OCI-LY3 (cell line): ENCODE data around the gene FCHSD1.

ENCODE experiments used
- EZH2phosphoT487 ChIP-seq: fragments of 200-600 bp; shearing (Covaris generic); IDR thresholded peaks from 2 replicates; pipeline ENCODE4 v1.6.1; 2018; ENCODE audit warnings: antibody characterized with exemption, mixed run types, low read depth
- TF ChIP-seq, protein P1 (sequence below): fragments of 200-600, 300-600 bp; sonication (generic); IDR thresholded peaks from 2 replicates; pipeline ENCODE4 v1.5.1; 2014; ENCODE audit warnings: antibody characterized with exemption, low read length, low read depth

DNA sequence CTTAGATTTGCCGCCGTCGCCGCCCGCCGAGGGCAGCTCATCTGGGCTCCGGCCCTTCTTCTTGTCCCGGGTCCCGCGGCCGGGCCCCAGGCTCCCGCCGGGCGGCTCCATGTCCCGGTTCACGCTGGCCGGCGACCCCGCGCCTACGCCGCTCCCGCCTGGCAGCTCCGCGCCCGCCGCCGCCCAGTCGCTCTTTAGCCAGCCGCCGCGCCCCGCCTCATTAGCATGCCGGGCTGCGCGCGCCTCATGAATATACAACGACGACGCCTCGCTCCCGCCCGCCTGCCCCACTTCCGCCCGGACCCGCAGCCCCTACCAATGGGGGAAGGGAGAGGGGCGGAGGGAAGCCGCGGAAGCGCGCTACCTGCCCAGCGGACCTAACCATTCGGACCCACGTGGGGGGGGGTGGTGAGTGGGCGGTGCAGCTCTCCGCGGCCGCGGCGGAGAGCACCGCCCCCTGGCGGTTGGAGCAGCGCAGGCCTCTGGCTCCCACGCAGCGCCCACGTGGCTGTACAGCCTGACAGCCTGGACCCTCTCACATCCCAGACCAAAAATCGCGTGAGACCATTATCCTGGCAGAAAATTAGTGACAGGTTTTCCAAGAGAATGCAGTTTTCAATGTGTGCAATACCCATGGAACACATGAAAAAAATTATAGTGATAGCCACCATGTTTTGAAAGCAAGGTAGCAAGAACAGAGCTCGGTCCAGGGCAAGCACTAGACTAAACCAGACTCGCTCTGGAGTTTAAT is 32.2 kb downstream of the FCHSD1 start, which contains the start of gene DIAPH1:
- no peak for TF ChIP-seq EZH2phosphoT487
- TF ChIP-seq, protein P1, sequence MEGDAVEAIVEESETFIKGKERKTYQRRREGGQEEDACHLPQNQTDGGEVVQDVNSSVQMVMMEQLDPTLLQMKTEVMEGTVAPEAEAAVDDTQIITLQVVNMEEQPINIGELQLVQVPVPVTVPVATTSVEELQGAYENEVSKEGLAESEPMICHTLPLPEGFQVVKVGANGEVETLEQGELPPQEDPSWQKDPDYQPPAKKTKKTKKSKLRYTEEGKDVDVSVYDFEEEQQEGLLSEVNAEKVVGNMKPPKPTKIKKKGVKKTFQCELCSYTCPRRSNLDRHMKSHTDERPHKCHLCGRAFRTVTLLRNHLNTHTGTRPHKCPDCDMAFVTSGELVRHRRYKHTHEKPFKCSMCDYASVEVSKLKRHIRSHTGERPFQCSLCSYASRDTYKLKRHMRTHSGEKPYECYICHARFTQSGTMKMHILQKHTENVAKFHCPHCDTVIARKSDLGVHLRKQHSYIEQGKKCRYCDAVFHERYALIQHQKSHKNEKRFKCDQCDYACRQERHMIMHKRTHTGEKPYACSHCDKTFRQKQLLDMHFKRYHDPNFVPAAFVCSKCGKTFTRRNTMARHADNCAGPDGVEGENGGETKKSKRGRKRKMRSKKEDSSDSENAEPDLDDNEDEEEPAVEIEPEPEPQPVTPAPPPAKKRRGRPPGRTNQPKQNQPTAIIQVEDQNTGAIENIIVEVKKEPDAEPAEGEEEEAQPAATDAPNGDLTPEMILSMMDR, result peak; percentile 77
